ENCODE results near the gene ABCB8.
"Not testable (repeated sequence)": the region's sequence is repeated elsewhere in the genome, so short reads cannot be mapped to it uniquely, and the experiment has no call there.

The ABCB8 gene

GRCh38 chr7:151014950-151015349 is 13.3 kb upstream of the ABCB8 start:
- no peak for DNase-seq (ENCODE audit: low read depth in 3 of 3)

DNA sequence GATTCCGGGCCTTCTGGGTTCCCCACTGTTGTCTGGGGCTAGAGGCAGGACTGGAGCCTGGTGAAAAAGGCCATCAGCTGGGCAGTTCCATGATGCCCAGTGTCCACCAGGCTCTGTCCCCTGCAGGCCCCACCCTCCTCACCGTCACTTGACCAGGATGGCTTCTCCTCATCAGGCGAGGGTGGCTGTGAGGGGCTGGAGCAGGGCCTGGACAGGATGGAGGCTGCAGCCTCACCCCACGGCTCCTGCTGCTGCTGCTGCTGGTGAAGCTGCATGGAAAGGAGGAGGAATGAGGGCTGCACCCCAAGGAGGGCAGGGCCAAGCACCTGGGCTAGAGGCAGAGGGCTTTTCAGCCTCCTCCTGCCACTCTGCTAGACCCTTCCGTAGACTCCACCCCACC is 12.3 kb upstream of the ABCB8 start:
- no peak for DNase-seq (ENCODE audit: low read depth in 3 of 3)

DNA sequence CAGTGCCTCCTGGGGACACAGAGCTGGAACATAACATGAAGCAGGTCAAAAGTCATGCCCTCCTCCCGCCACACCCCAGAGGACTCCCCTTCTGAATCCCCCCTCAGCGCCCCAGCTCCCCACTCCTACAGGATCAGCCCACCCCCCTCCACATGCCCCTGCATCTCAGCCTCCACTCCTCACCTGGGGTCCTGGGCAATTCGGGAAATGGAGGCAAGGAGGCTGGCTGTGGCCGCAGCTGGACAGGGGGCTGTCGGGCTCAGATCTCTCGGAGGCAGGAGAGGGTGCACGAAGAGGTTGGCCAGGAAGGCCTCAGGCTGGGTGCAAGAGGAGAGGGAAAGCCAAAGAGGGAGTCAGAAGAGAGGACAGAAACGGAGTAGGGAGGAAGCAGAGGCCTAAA is 11.7 kb upstream of the ABCB8 start:
- DNase-seq (ENCODE audit: low read depth in 3 of 3) = no peak

- DNase-seq (ENCODE audit: low read depth in 3 of 3) = no peak
These were observed 11.3 kb upstream of the ABCB8 start for GRCh38 chr7:151016942-151017341.

GRCh38 chr7:151017370-151017952 is 10.8 kb upstream of the ABCB8 start:
- DNase-seq (ENCODE audit: low read depth in 3 of 3) = no peak

GRCh38 chr7:151017953-151018420 is 10.3 kb upstream of the ABCB8 start:
- DNase-seq (ENCODE audit: low read depth in 3 of 3) = peak; percentile 63 to 80 (median 64)

- no peak for DNase-seq (ENCODE audit: low read depth in 3 of 3)
These were observed 9.7 kb upstream of the ABCB8 start for GRCh38 chr7:151018421-151019129.

GRCh38 chr7:151019130-151019447 is 9.2 kb upstream of the ABCB8 start:
- no peak for DNase-seq (ENCODE audit: low read depth in 3 of 3)

GRCh38 chr7:151020231-151020630 is 8.0 kb upstream of the ABCB8 start:
- DNase-seq (ENCODE audit: low read depth in 3 of 3) = no peak

DNA sequence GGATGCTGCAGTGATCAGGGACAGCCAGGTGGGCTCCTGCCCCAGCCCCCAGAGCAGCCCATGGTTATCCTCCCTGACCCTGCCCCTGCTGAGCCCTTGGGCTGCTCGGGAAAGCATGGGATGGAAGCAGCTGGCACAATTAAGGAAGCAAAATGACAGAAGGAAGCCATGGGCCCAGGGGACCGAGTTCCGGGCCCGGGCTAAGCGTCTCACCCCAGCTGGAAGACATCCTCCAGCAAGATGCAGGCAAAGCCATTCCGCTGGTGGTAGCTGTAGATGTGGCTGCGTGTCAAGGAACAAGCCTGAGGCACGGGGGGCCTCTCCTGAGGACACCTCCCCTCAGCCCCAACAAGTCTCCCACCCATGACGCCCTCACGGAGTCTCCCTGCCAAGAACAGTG is 5.0 kb upstream of the ABCB8 start:
- no peak for DNase-seq (ENCODE audit: low read depth in 3 of 3)

GRCh38 chr7:151024435-151025056 is 3.7 kb upstream of the ABCB8 start, which contains the start of gene ATG9B:
ATG9B (minus strand) TSS chr7:151024494; CDS start chr7:151024423, 71 bp downstream.
- DNase-seq (ENCODE audit: low read depth in 3 of 3) = no peak

DNA sequence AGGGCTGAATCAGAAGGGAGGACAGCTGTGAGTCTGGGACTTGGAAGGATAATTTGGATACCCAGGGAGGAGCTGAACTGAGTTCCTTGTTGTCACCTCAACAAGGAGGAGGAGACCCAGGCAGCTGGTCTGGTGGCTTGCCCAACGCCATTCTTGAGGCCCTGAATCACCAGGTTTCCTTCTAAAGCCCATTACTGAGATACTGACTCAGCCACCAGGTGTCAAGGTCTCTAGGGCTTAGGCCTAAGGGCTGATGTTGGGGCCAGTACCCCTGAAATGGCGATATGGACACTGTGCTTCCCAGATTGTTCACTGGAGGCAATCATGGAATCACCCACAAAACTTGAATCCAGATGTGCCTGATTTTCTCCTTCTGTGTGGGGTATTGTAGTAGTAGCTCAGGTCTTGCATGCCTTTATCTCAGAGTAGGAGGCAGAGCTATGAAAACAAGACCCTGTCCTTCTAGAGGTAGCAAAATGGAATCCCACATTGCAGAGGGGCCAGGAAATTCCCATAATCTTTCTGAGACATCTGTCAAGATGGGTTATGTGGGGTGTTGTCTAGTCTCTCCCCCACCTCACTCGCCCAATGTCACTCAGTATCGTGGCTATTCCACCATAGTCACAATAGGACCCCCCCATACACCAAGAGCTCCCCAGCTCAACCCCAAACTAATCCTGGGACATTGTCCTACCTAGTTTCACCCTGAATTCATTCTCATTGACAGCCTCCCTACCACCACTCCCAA is 2.2 kb upstream of the ABCB8 start:
- no peak for DNase-seq (ENCODE audit: low read depth in 3 of 3)

DNA sequence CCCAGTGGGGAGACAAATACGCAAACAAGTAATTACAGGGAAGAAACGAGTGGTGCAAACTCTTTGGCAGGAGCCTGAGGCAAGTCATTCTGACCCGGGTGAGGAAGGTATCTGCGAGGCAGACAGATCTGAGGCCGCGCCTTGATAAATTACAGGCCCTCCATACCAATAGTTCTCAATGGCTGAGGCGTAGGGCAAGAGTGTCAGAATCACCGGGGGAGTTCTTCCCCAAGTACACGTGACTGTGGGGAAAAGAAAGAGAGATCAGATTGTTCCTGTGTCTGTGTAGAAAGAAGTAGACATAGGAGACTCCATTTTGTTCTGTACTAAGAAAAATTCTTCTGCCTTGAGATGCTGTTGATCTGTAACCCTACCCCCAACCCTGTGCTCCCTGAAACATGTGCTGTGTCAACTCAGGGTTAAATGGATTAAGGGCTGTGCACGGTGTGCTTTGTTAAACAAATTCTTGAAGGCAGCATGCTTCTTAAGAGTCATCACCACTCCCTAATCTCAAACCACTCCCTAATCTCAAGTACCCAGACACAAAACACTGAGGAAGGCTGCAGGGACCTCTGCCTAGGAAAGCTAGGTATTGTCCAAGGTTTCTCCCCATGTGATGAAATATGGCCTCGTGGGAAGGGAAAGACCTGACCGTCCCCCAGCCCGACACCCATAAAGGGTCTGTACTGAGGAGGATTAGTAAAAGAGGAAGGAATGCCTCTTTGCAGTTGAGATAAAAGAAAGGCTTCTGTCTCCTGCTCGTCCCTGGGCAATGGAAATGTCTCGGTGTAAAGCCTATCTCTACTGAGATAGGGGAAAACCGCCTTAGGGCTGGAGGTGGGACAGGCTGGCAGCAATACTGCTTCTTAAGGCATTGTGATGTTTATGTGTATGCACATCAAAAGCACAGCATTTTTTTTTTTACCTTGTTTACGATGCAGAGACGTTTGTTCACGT is 1.2 kb upstream of the ABCB8 start:
- not testable (repeated sequence) for DNase-seq (ENCODE audit: low read depth in 3 of 3)

DNA sequence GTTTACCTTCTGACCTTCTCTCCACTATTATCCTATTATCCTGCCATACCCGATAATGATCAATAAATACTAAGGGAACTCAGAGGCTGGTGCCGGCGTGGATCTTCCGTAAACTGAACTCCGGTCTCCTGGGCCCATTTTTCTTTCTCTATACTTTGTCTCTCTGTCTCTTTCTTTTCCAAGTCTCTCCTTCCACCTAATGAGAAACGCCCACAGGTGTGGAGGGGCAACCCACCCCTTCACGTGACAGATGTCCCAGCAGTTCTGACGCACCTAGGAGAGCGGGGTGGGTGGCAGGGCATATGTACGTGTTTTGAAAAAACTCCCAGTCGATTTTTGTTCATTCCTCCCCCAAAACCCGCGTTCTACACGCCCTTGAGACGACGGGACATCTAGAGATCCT is 521 bp upstream of the ABCB8 start:
- DNase-seq (ENCODE audit: low read depth in 3 of 3) = not testable (repeated sequence)

DNA sequence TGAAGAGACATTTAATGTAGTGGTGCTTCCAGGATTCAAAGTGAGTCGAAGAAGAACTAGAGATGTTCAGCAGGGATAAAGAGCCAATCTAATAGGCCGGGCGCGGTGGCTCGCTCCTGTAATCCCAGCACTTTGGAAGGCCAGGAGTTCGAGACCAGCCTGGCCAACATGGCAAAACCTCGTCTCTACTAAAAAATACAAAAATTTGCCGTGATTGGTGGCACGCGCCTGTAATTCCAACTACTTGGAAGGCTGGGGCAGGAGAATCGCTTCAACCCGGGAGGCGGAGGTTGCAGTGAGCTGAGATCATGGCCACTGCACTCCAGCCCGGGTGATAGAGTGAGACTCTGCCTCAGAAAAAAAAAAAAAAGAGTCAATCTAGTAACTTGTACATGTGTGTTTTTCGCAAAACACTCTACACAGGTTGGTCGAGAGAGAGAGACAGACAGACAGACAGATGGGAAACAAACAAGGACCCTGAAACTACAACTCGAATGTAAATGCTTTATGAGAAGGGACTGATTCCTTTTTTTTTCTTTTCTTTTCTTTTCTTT is 775 bp downstream of the ABCB8 start:
- no peak for DNase-seq (ENCODE audit: low read depth in 3 of 3)

DNA sequence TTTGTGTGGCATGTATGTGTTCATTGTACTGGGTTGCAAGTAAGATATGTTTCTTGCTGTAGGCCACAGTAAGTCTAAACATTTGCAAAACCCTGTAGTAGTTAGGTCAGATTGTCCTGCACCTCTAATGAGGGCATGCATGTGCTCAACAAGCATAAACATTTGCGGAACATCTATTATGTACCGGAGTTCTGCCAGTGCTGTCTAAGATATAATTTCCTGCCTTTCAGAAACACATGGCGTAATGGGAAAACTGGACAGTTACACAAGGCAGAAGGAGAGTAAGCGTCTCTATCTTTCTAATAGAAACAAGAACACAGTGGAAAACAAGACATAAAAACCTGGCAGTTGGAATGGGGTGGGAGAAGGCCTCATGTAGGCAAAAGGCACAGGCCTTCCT is 2.8 kb downstream of the ABCB8 start:
- DNase-seq (ENCODE audit: low read depth in 3 of 3) = no peak

DNA sequence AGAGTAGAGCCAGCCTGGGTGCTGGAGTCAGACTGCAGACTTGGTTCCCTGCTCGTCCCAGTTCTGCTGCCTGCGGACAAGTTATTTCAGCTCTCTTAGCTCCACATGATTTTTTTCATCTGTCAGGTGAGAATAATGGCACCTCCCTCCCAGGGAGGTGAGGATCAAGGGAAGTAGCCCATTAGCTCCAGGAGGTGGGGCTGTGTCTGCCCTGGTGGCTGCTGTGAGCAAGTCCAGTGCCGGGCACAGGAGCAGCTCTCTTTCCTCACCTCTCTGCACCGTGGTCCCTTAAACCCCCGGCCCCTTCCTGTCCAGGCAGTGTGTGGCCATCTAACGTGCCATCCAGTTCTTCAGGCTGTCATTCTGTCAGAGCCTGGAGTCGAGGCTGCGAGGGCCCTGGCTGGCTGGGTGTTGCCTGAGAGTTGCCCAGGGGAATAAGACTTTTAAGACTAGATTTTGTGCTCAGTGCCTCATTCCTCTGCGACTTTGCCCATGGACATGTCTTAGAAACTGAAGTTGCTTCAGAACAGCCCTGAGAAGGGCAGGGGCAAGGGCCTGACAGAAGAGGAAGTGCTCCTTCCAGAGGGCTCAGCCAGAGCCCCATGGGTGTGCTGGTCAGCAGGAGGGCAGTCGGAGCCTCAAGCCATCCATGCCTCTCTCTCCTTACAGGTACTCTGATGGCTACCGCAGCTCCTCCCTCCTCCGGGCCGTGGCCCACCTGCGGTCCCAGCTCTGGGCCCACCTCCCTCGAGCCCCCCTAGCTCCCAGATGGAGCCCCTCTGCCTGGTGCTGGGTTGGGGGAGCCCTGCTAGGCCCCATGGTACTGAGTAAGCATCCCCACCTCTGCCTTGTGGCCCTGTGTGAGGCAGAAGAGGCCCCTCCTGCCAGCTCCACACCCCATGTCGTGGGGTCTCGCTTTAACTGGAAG is 5.0 kb downstream of the ABCB8 start:
- no peak for DNase-seq (ENCODE audit: low read depth in 3 of 3)

DNA sequence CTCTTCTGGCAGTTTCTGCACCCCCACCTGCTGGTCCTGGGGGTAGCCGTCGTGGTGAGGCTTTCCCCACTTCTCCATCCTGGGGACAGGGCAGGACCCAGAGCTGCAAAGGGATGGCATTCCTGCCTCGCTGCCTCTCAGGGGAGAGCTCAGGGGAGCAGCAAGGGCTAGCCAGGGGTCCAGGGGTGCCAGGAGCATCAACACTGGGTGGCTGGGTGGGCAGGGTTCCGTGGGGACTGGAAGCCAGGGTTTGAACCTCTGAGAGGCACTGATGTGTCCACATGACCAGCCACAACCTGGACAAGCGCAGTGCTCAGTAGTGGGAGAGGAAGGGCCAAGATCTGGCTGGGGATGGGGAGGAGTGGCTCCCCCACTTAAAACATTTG is 5.6 kb downstream of the ABCB8 start:
- no peak for DNase-seq (ENCODE audit: low read depth in 3 of 3)

GRCh38 chr7:151034312-151035025 is 6.2 kb downstream of the ABCB8 start:
- DNase-seq (ENCODE audit: low read depth in 3 of 3) = no peak

Data from stimulated activated CD4-positive, alpha-beta T cell treated with anti-CD3 and anti-CD28 coated beads, TNF-alpha, amount 100 ng/mL, for 48 hours (primary cell).